Keratinocyte (primary cell): ENCODE data around the gene SGIP1. TPM values are rescaled to one million over a fixed set of nuclear protein-coding genes. Genes with fewer than 3 reads are reported as not detected.

Experiments
- DNase-seq: peaks from one replicate; pipeline ENCODE4 v3.0.0-alpha.2; 2011; ENCODE audit warnings: low read depth, missing footprints, low spot score
- FAIRE-seq: peaks from 2 replicates; lab custom pipeline; 2011; peaks lifted over from hg19 to GRCh38; lab: Jason Lieb, UNC
- H2AFZ ChIP-seq: 2 replicates; pipeline ENCODE4 v1.6.0; 2012; ENCODE audit warnings: low read length, control low read depth, inconsistent platforms; ENCODE audit not compliant: control insufficient read depth
- H3K27ac ChIP-seq: 2 replicates; pipeline ENCODE4 v1.5.1; 2011; ENCODE audit warnings: low read length; ENCODE audit not compliant: control insufficient read depth, insufficient read depth
- H3K27me3 ChIP-seq: 3 replicates; pipeline ENCODE4 v1.6.0; 2011; ENCODE audit warnings: low read length; ENCODE audit not compliant: control insufficient read depth, insufficient read depth; ENCODE audit errors: extremely low read depth
- H3K36me3 ChIP-seq, 2 experiments: 2 replicates in 1 of 2; 3 replicates in 1 of 2; pipeline ENCODE4 v1.5.1; 2011; ENCODE audit warnings: low read length in 2 of 2, mild to moderate bottlenecking in 1 of 2; ENCODE audit not compliant: control insufficient read depth in 2 of 2, insufficient read depth in 2 of 2; ENCODE audit errors: extremely low read depth in 1 of 2
- H3K4me1 ChIP-seq: 3 replicates; pipeline ENCODE4 v1.5.1; 2011; ENCODE audit warnings: low read length; ENCODE audit not compliant: control insufficient read depth, insufficient read depth; ENCODE audit errors: extremely low read depth
- H3K4me2 ChIP-seq: 3 replicates; pipeline ENCODE4 v1.6.0; 2011; ENCODE audit warnings: low read depth, low read length; ENCODE audit not compliant: control insufficient read depth, insufficient read depth; ENCODE audit errors: extremely low read depth
- H3K4me3 ChIP-seq, 3 experiments: fragments of 200-600 bp in 1 of 3; sonication (generic) in 1 of 3; 2 replicates in 2 of 3; 3 replicates in 1 of 3; pipeline ENCODE4 v1.5.1; 2011 to 2016; ENCODE audit warnings: low read length in 3 of 3, mild to moderate bottlenecking in 3 of 3, control low read depth in 2 of 3, inconsistent platforms in 1 of 3, low read depth in 1 of 3, mixed read lengths in 1 of 3, mixed run types in 1 of 3, moderate library complexity in 1 of 3; ENCODE audit not compliant: control insufficient read depth in 2 of 3, insufficient read depth in 2 of 3; ENCODE audit errors: extremely low read depth in 1 of 3
- H3K79me2 ChIP-seq: 2 replicates; pipeline ENCODE4 v1.6.0; 2012; ENCODE audit warnings: low read length; ENCODE audit not compliant: control insufficient read depth, insufficient read depth
- H3K9ac ChIP-seq: 3 replicates; pipeline ENCODE4 v1.6.0; 2011; ENCODE audit warnings: low read length; ENCODE audit not compliant: control insufficient read depth, insufficient read depth; ENCODE audit errors: extremely low read depth
- H3K9me1 ChIP-seq: 3 replicates; pipeline ENCODE4 v1.6.0; 2011; ENCODE audit warnings: low read length; ENCODE audit not compliant: control insufficient read depth, insufficient read depth; ENCODE audit errors: extremely low read depth
- H3K9me3 ChIP-seq: 2 replicates; pipeline ENCODE4 v1.5.1; 2012; ENCODE audit warnings: low read depth, low read length; ENCODE audit not compliant: control insufficient read depth
- H4K20me1 ChIP-seq: 3 replicates; pipeline ENCODE4 v1.6.0; 2011; ENCODE audit warnings: low read length; ENCODE audit not compliant: control insufficient read depth, insufficient read depth; ENCODE audit errors: extremely low read depth
- CTCF ChIP-seq, 3 experiments: IDR thresholded peaks in 1 of 3; conservative IDR thresholded peaks in 1 of 3; optimal IDR thresholded peaks in 1 of 3; 2 replicates in 2 of 3; 3 replicates in 1 of 3; pipeline versions ENCODE3 to v1.5.1; 2011; ENCODE audit warnings: low read length in 3 of 3, mild to moderate bottlenecking in 3 of 3, moderate library complexity in 2 of 3, control low read depth in 1 of 3, inconsistent platforms in 1 of 3; ENCODE audit not compliant: insufficient read depth in 2 of 3; ENCODE audit errors: extremely low read depth in 1 of 3
- EZH2 ChIP-seq: IDR thresholded peaks from one replicate; pipeline ENCODE4 v1.6.1; 2012; ENCODE audit warnings: inconsistent platforms, mild to moderate bottlenecking, low read length, moderate library complexity
- dilution Hi-C: fragments of 300-500 bp; cut with MboI; formaldehyde crosslinking; loops from one replicate; pipeline ENCODE4 v1.7.0; 2020; ENCODE audit warnings: low sequenced_read_pairs; ENCODE audit not compliant: extremely low pct_ligation_motif_present
- polyA plus RNA-seq, 5 experiments: library from polyadenylated mRNA; depleted of rRNA in 3 of 5; stranded (reverse) in 3 of 5; stranded (forward) in 1 of 5; unstranded in 1 of 5; fragments of >200 nt; gene quantifications; 1 replicate in 1 of 5; 2 replicates in 3 of 5; 3 replicates in 1 of 5; pipeline versions ENCODE4 v1.2.1 to v1.2.3, GENCODE V29; 2011 to 2012; ENCODE audit warnings: missing spikeins in 2 of 5, low read depth in 1 of 5, low replicate concordance in 1 of 5

SGIP1 gene
- polyA plus RNA-seq, 1 donor (not counting 4 experiments of a cell fraction or from before 2014, with no cell fraction given) = 0.05 TPM

GRCh38 chr1:66641891-66642473 lies 108.0 kb downstream of the SGIP1 start:
- Histone ChIP-seq H3K36me3 (no peaks in the 10 kb centered on the region), H3K27ac (no peak overlapping the region), H3K4me3 (no peak overlapping the region), H4K20me1 (no peaks in the 10 kb centered on the region), H2AFZ (no peak overlapping the region), H3K79me2 (no peaks in the 10 kb centered on the region), H3K4me1 (no peaks in the 10 kb centered on the region), H3K27me3 (peaks cover 4% of the 10 kb centered on the region), H3K9me3 (no peaks in the 10 kb centered on the region), H3K9ac (no peak overlapping the region), H3K4me2 (no peak overlapping the region), H3K9me1 (no peaks in the 10 kb centered on the region)
- DNase-seq = no peak
- TF ChIP-seq EZH2 (no peak), CTCF (optimal IDR thresholded peaks at IDR 0.05 in 1 of 3, IDR thresholded peaks at IDR 0.05 in 1 of 3, conservative IDR thresholded peaks at IDR 0.05 in 1 of 3; ENCODE audit: extremely low read depth in 1 of 3, insufficient read depth in 2 of 3, low read length in 3 of 3) (no peak)
- dilution Hi-C loops = no loop called here
- FAIRE-seq = no peak

GRCh38 chr1:66642992-66643391 lies 109.0 kb downstream of the SGIP1 start:
- H3K9me1 ChIP-seq = no peaks in the 10 kb centered on the region
- no peak overlapping the region for H3K4me3 ChIP-seq
- H2AFZ ChIP-seq = no peak overlapping the region
- H3K79me2 ChIP-seq = no peaks in the 10 kb centered on the region
- FAIRE-seq (no peak), DNase-seq (no peak)
- H4K20me1 ChIP-seq = no peaks in the 10 kb centered on the region
- no peaks in the 10 kb centered on the region for H3K36me3 ChIP-seq
- H3K9me3 ChIP-seq = no peaks in the 10 kb centered on the region
- dilution Hi-C loops = no loop called here
- H3K27me3 ChIP-seq = peaks cover 4% of the 10 kb centered on the region
- TF ChIP-seq EZH2 (no peak), CTCF (optimal IDR thresholded peaks at IDR 0.05 in 1 of 3, IDR thresholded peaks at IDR 0.05 in 1 of 3, conservative IDR thresholded peaks at IDR 0.05 in 1 of 3; ENCODE audit: extremely low read depth in 1 of 3, insufficient read depth in 2 of 3, low read length in 3 of 3) (no peak)
- H3K4me2 ChIP-seq = no peak overlapping the region
- no peaks in the 10 kb centered on the region for H3K4me1 ChIP-seq
- no peak overlapping the region for H3K27ac ChIP-seq
- no peak overlapping the region for H3K9ac ChIP-seq
